AG04449 (cell line): ENCODE data around the gene TP53RK.
A peak's percentile ranks its signal among the peaks of the same experiment; 100 is the strongest.
"Not testable (repeated sequence)": the region's sequence is repeated elsewhere in the genome, so short reads cannot be mapped to it uniquely, and the experiment has no call there.

ENCODE experiments used
- CTCF ChIA-PET: fragments of 350-600 bp; formaldehyde crosslinking; extraction: SDS; loops from one replicate; lab custom pipeline; 2021; ENCODE audit warnings: antibody characterized with exemption; lab: Yijun Ruan, JAX
- POLR2A ChIA-PET: fragments of 400-600, 350-600 bp; formaldehyde crosslinking; extraction: SDS; loops from one replicate; lab custom pipeline; 2020; ENCODE audit warnings: antibody characterized with exemption, inconsistent platforms; lab: Yijun Ruan, JAX
- DNase-seq: peaks from one replicate; pipeline ENCODE4 v3.0.0-alpha.2; 2010; ENCODE audit warnings: low read depth, low spot score
- H3K4me3 ChIP-seq: 2 replicates; pipeline ENCODE4 v1.5.1; 2011; ENCODE audit warnings: low read depth, mild to moderate bottlenecking, control low read depth, low read length
- TF ChIP-seq, protein P1 (sequence below): IDR thresholded peaks from one replicate; pipeline ENCODE4 v1.5.1; 2011; ENCODE audit warnings: mild to moderate bottlenecking, moderate library complexity, low read length, control low read depth, inconsistent platforms; ENCODE audit not compliant: insufficient read depth; ENCODE audit errors: missing control alignments

The TP53RK gene

DNA sequence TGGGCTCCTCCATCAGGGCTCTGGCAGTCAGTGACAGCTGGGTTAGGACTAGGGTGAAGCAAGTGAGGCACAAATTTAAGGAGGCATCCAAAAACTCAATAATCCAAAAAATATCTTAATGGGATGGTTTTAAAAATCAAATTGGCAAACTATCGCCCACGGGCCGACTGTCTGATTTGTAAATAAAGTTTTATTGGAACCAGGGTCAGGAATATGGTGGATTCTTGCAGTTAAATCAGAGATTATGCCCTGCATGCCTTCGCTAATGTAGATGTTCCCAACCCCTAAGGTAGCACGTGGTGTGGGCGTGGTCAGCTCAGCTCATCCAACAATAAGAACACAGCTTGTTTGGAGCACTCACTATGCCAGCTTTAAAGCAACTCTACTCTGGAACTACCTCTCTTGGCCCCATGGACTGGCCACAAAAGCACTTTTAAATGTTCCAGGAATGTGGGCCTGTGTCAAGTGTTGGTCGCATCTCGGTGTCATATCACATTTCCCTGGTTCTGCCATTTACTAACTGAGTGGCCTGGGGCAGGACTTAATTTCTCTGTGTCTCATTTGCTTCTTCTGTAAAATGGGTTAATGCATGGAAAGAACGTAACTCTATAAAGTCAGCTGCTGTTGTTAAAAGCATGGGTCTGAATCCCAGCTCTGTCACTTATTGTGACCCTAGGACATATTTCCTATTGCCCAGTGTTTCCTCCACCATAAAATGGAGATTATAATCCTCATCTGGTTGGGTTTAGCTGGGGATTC lies 7.0 kb downstream of the TP53RK start:
- POLR2A ChIA-PET = no interaction called here
- CTCF ChIA-PET = interaction anchor here (1.2 to 5.6 kb wide), 3 partner anchors 14 to 553 kb away, joined by 3 to 61 read pairs (median 25); no protein-coding TSS in a partner anchor
- H3K4me3 ChIP-seq = no peak overlapping the region
- TF ChIP-seq, protein P1, sequence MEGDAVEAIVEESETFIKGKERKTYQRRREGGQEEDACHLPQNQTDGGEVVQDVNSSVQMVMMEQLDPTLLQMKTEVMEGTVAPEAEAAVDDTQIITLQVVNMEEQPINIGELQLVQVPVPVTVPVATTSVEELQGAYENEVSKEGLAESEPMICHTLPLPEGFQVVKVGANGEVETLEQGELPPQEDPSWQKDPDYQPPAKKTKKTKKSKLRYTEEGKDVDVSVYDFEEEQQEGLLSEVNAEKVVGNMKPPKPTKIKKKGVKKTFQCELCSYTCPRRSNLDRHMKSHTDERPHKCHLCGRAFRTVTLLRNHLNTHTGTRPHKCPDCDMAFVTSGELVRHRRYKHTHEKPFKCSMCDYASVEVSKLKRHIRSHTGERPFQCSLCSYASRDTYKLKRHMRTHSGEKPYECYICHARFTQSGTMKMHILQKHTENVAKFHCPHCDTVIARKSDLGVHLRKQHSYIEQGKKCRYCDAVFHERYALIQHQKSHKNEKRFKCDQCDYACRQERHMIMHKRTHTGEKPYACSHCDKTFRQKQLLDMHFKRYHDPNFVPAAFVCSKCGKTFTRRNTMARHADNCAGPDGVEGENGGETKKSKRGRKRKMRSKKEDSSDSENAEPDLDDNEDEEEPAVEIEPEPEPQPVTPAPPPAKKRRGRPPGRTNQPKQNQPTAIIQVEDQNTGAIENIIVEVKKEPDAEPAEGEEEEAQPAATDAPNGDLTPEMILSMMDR = no peak
- no peak for DNase-seq

- H3K4me3 ChIP-seq = no peak overlapping the region
- ChIA-PET CTCF (interaction anchor here (1.0 to 5.6 kb wide), 10 partner anchors 8 to 549 kb away, joined by 3 to 61 read pairs (median 4); partner anchors contain the start of gene TP53RK), POLR2A (no interaction called here)
- no peak for DNase-seq
- TF ChIP-seq, protein P1 = peak; percentile 74
Observed at GRCh38 chr20:46681032-46681854, 8.0 kb downstream of the TP53RK start.

- POLR2A ChIA-PET = no interaction called here
- H3K4me3 ChIP-seq = no peak overlapping the region
- TF ChIP-seq, protein P1 = no peak
- CTCF ChIA-PET = interaction anchor here (0.8 to 5.6 kb wide), 11 partner anchors 8 to 548 kb away, joined by 3 to 61 read pairs (median 4); partner anchors contain the start of gene TP53RK
- no peak for DNase-seq
Observed at GRCh38 chr20:46680684-46681031, 8.6 kb downstream of the TP53RK start.

DNA sequence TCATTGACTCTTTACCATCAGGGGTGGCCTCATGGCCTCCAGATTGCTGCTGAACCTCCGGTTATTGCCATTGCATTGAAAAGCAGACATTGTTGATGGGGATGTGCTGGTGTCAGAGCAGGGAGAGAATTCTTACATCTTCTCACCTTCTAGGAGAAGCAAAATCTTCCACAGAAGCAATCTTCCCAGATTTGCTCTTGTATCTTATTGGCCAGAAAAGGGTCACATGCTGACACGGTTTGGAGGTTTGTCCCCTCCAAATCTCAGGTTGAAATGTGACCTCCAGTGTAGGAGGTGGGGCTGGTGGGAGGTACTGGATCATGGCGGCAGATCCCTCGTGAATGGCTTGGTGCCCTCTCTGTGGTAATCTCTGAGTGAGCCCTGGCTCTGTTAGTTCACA lies 10.7 kb downstream of the TP53RK start:
- no peak overlapping the region for H3K4me3 ChIP-seq
- ChIA-PET POLR2A (no interaction called here), CTCF (interaction anchor here (4.7 to 5.6 kb wide), 2 partner anchors 10 to 157 kb away, joined by 25 to 61 read pairs; no protein-coding TSS in a partner anchor)
- DNase-seq = no peak
- TF ChIP-seq, protein P1 = no peak

DNA sequence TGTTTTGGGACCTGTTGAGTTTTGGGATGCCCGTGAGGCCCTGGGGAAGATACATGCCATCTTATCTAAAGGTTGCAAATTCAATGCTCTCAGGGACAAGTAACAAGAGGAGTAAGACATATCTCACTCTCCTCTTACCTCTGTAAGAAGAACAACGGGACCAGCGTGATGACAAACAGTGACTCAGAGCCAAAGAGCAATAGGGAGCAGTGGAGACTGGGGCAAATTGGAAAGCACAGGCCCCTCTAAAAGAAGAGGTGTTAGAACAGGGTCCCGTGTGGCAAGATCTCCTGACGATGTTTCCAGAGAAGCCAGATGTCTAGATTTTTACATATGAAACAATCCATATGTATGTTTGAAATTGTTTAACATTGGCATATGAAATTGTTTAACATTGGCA lies 11.6 kb downstream of the TP53RK start:
- TF ChIP-seq, protein P1 = no peak
- CTCF ChIA-PET = no interaction called here
- H3K4me3 ChIP-seq = no peak overlapping the region
- POLR2A ChIA-PET = interaction anchor here (0.6 kb wide), 1 partner anchor 83 kb away, joined by 4 read pairs; no protein-coding TSS in a partner anchor
- DNase-seq = no peak

DNA sequence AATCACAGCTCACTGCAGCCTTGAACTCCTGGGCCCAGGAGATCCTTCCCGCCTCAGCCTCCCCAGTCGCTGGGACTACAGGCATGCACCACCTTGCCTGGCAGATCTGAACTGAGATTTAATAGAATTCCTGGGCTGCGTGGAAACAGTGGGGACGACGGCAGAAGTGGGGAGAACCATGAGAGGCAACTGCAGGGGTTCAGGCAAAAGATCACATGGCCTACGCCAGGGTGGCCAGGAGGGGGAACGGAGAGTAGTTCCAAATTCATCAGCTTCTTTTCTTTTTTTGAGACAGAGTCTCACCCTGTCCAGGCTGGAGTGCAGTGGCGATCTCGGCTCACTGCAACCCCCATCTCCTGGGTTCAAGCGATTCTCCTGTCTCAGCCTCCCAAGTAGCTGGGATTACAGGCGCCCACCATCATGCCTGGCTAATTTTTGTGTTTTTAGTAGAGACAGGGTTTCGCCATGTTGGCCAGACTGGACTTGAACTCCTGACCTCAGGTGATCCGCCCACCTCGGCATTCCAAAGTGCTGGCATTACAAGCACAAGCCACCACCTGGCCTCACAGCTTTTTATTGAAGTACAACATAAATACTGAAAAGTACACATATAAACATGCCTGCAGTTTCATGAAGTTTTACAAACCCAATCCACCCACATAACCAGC lies 12.5 kb downstream of the TP53RK start:
- POLR2A ChIA-PET, CTCF ChIA-PET, DNase-seq, H3K4me3 ChIP-seq: not testable (repeated sequence)
